Measurements from ENCODE around the gene CPED1. TPM values are rescaled to one million over a fixed set of nuclear protein-coding genes. Genes with fewer than 3 reads are reported as not detected.

CPED1 gene
- total RNA-seq, 1 experiment from 2014 or later: 0.13 TPM

DNA sequence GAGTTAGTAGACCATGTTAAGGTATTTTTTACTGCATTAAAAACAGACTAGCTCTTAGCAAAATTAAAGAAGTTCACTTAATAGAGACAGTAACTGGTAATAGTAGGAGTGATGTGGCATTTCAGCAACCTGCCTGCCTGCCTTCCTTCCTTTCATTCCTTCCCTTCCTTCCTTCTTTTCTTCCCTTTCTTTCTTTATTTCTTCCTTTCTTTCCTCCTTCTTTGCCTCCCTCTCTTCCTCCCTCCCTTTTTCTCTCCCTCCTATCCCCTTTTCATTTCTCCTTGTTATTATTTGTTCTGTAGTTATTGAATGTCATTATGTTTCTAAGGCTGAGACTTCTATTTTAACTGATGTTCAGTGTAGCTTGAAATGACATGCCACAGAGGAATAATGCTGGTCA is 193.8 kb downstream of the CPED1 start:
- TF ChIP-seq, protein P1, sequence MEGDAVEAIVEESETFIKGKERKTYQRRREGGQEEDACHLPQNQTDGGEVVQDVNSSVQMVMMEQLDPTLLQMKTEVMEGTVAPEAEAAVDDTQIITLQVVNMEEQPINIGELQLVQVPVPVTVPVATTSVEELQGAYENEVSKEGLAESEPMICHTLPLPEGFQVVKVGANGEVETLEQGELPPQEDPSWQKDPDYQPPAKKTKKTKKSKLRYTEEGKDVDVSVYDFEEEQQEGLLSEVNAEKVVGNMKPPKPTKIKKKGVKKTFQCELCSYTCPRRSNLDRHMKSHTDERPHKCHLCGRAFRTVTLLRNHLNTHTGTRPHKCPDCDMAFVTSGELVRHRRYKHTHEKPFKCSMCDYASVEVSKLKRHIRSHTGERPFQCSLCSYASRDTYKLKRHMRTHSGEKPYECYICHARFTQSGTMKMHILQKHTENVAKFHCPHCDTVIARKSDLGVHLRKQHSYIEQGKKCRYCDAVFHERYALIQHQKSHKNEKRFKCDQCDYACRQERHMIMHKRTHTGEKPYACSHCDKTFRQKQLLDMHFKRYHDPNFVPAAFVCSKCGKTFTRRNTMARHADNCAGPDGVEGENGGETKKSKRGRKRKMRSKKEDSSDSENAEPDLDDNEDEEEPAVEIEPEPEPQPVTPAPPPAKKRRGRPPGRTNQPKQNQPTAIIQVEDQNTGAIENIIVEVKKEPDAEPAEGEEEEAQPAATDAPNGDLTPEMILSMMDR (conservative IDR thresholded peaks at IDR 0.05): no peak
- H3K4me1 ChIP-seq (ENCODE audit: insufficient read depth, low read length): no peaks in the 10 kb centered on the region
- H3K4me1 Mint-ChIP-seq: peaks cover 0 to 2% of the 10 kb centered on the region in 2 experiments; a peak in 1 of 4 replicates

More for the DNA sequence above, 193.8 kb downstream of the CPED1 start:
- Histone ChIP-seq H3K4ac (ENCODE audit: low read depth, low read length) (no peak overlapping the region), H3K9ac (ENCODE audit: extremely low read depth, insufficient read length, low read length) (no peak overlapping the region), H2AK5ac (ENCODE audit: insufficient read length, low read length) (no peak overlapping the region), H3K4me2 (ENCODE audit: insufficient read depth, insufficient read length, low read length) (no peak overlapping the region), H2BK120ac (ENCODE audit: low read depth, low read length, poor library complexity, severe bottlenecking) (no peak overlapping the region), H2BK20ac (ENCODE audit: low read depth, low read length, poor library complexity, severe bottlenecking) (no peak overlapping the region), H3T11ph (ENCODE audit: low read length) (no peak overlapping the region), H3K23ac (ENCODE audit: insufficient read length, low read depth, low read length) (no peak overlapping the region), H3K79me1 (ENCODE audit: insufficient read depth, low read depth, low read length, poor library complexity, severe bottlenecking) (no peaks in the 10 kb centered on the region), H3K18ac (ENCODE audit: insufficient read length, low read depth, low read length) (no peak overlapping the region), H3K14ac (ENCODE audit: insufficient read depth, low read length) (no peak overlapping the region), H4K5ac (ENCODE audit: insufficient read length, low read depth, low read length) (no peak overlapping the region), H3K9me3 (ENCODE audit: control insufficient read depth, low read depth, low read length) (no peaks in the 10 kb centered on the region), H3K27ac (ENCODE audit: insufficient read length, low read depth, low read length) (no peak overlapping the region), H3K23me2 (ENCODE audit: insufficient read length, low read depth, low read length, poor library complexity, severe bottlenecking) (no peaks in the 10 kb centered on the region), H2BK5ac (ENCODE audit: insufficient read length, low read length) (no peak overlapping the region), H2BK12ac (ENCODE audit: insufficient read length, low read depth, low read length) (no peak overlapping the region), H4K8ac (replicated peaks; ENCODE audit: insufficient read length, low read depth, low read length) (no peak overlapping the region), H4K91ac (ENCODE audit: insufficient read length, low read depth, low read length) (no peak overlapping the region), H3K56ac (ENCODE audit: insufficient read length, low read depth, low read length) (no peak overlapping the region), H3K79me2 (ENCODE audit: insufficient read depth, low read length) (no peaks in the 10 kb centered on the region), H3K27me3 (ENCODE audit: insufficient read depth, low read length) (no peaks in the 10 kb centered on the region), H2BK15ac (ENCODE audit: low read depth, low read length) (no peak overlapping the region), H2AFZ (ENCODE audit: low read length) (no peak overlapping the region), H4K20me1 (ENCODE audit: control insufficient read depth, insufficient read depth, insufficient read length) (no peaks in the 10 kb centered on the region)
- H3K27ac Mint-ChIP-seq: peak overlapping the region in 1 of 3 experiments; percentile 5; a peak in 2 of 7 replicates
- no peaks in the 10 kb centered on the region for H3K36me3 Mint-ChIP-seq (ENCODE audit: insufficient read depth in 1 of 3, low read depth in 3 of 3)
- H3K27me3 Mint-ChIP-seq (ENCODE audit: low read depth): no peaks in the 10 kb centered on the region; the same call in 1 of the 2 replicates
- DNase-seq: no peak
- H3K4me3 Mint-ChIP-seq: no peak overlapping the region
- H3K9me3 Mint-ChIP-seq: no peaks in the 10 kb centered on the region

All from H9 (cell line).